BLaER1 treated with 17β-estradiol and CSF1 and Interleukin-3, amounts not matched to agents 10 nM and 100 nM (cell line): Measurements from ENCODE around the gene FERD3L.
"Not testable (repeated sequence)": the region's sequence is repeated elsewhere in the genome, so short reads cannot be mapped to it uniquely, and the experiment has no call there.

Source experiments
- H3K27ac ChIP-seq, 11 experiments: shearing (Covaris generic); formaldehyde crosslinking; 2 replicates each; pipeline ENCODE4 v1.8.1; 2022
- H3K27me3 ChIP-seq, 11 experiments: shearing (Covaris generic); formaldehyde crosslinking; 2 replicates each; pipeline ENCODE4 v1.8.1; 2022
- H3K36me3 ChIP-seq, 11 experiments: shearing (Covaris generic); formaldehyde crosslinking; 2 replicates each; pipeline ENCODE4 v1.8.1; 2022
- H3K4me1 ChIP-seq, 10 experiments: shearing (Covaris generic); formaldehyde crosslinking; 2 replicates each; pipeline ENCODE4 v1.8.1; 2022
- H3K4me2 ChIP-seq, 11 experiments: shearing (Covaris generic); formaldehyde crosslinking; 2 replicates each; pipeline ENCODE4 v1.8.1; 2022
- H3K4me3 ChIP-seq, 10 experiments: shearing (Covaris generic); formaldehyde crosslinking; 2 replicates each; pipeline ENCODE4 v1.8.1; 2022
- H3K9ac ChIP-seq, 11 experiments: shearing (Covaris generic); formaldehyde crosslinking; 2 replicates each; pipeline ENCODE4 v1.8.1; 2022
- H3K9me3 ChIP-seq, 11 experiments: shearing (Covaris generic); formaldehyde crosslinking; replicated peaks in 1 of 11; 2 replicates each; pipeline ENCODE4 v1.8.1; 2022
- H4K20me1 ChIP-seq, 11 experiments: shearing (Covaris generic); formaldehyde crosslinking; 2 replicates each; pipeline ENCODE4 v1.8.1; 2022
- Cebpa-rat ChIP-seq, 11 experiments: shearing (Covaris generic); IDR thresholded peaks; 2 replicates each; pipeline ENCODE4 v1.8.1; 2022

The FERD3L gene

GRCh38 chr7:19144661-19145433 is at the start of gene FERD3L:
FERD3L (minus strand) TSS chr7:19145421; CDS start chr7:19145362, 59 bp downstream.
- H3K36me3 ChIP-seq: no peaks in the 10 kb centered on the region
- H4K20me1 ChIP-seq: no peaks in the 10 kb centered on the region
- H3K27me3 ChIP-seq: no peaks in the 10 kb centered on the region
- no peaks in the 10 kb centered on the region for H3K4me1 ChIP-seq
- no peak for TF ChIP-seq Cebpa-rat (IDR thresholded peaks at IDR 0.05)
- peaks cover 0 to 13% (median 0%) of the 10 kb centered on the region in 11 experiments; a peak in 3 of 22 replicates for H3K9me3 ChIP-seq
- H3K4me2 ChIP-seq: no peak within 1 kb of the TSS
- no peak within 1 kb of the TSS for H3K9ac ChIP-seq
- H3K27ac ChIP-seq: no peak within 1 kb of the TSS
- no peak within 1 kb of the TSS for H3K4me3 ChIP-seq

GRCh38 chr7:19194417-19194816 is 49.2 kb upstream of the FERD3L start:
- H3K4me3 ChIP-seq, H3K4me2 ChIP-seq, H3K4me1 ChIP-seq: not testable (repeated sequence)

GRCh38 chr7:19181634-19182033 is 36.4 kb upstream of the FERD3L start:
- no peak overlapping the region for H3K27ac ChIP-seq
- peaks cover 0 to 5% (median 0%) of the 10 kb centered on the region in 10 experiments; a peak in 1 of 20 replicates for H3K4me1 ChIP-seq
- no peaks in the 10 kb centered on the region for H3K36me3 ChIP-seq
- H3K4me3 ChIP-seq: no peak overlapping the region
- peaks cover 10 to 37% (median 21%) of the 10 kb centered on the region in 11 experiments; a peak in 21 of 22 replicates for H3K9me3 ChIP-seq
- no peak overlapping the region for H3K9ac ChIP-seq
- no peaks in the 10 kb centered on the region for H4K20me1 ChIP-seq
- no peak overlapping the region for H3K4me2 ChIP-seq
- TF ChIP-seq Cebpa-rat (IDR thresholded peaks at IDR 0.05): no peak
- no peaks in the 10 kb centered on the region for H3K27me3 ChIP-seq

More at GRCh38 chr7:19194417-19194816, 49.2 kb upstream of the FERD3L start:
- not testable (repeated sequence) for H3K36me3 ChIP-seq, H3K9ac ChIP-seq, H3K27ac ChIP-seq, H4K20me1 ChIP-seq, H3K9me3 ChIP-seq, H3K27me3 ChIP-seq

DNA sequence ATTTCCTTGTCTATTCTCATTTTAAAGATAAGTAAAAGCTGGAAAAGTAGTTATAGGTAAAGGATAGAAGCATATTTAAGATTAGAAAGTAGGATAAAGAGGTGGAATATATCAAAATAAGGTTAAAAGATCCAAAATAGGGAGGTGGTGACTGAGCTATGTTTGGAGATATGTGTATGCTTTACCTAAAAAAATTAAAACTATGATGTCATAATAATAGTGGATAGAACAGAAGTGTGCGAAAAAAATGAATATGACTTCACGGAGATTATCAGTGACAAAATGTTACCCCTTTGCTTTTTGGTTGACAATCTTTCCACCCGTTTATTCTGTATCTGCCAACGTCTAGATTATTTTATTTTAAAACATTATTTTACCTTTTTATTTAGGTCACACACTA is 33.4 kb upstream of the FERD3L start:
- Histone ChIP-seq H3K27ac (no peak overlapping the region), H3K27me3 (no peaks in the 10 kb centered on the region), H3K4me2 (no peak overlapping the region), H3K4me3 (no peak overlapping the region), H3K36me3 (no peaks in the 10 kb centered on the region), H3K9ac (no peak overlapping the region), H4K20me1 (no peaks in the 10 kb centered on the region), H3K9me3 (peaks cover 3 to 16% (median 8%) of the 10 kb centered on the region in 11 experiments; a peak in 20 of 22 replicates), H3K4me1 (peaks cover 0 to 5% (median 0%) of the 10 kb centered on the region in 10 experiments; a peak in 1 of 20 replicates)
- TF ChIP-seq Cebpa-rat (IDR thresholded peaks at IDR 0.05): no peak

- H4K20me1 ChIP-seq: no peaks in the 10 kb centered on the region
- H3K4me1 ChIP-seq: peaks cover 0 to 5% (median 0%) of the 10 kb centered on the region in 10 experiments; a peak in 1 of 20 replicates
- no peaks in the 10 kb centered on the region for H3K27me3 ChIP-seq
- no peak for TF ChIP-seq Cebpa-rat (IDR thresholded peaks at IDR 0.05)
- no peak overlapping the region for H3K4me2 ChIP-seq
- H3K9ac ChIP-seq: no peak overlapping the region
- H3K4me3 ChIP-seq: no peak overlapping the region
- peaks cover 0 to 4% (median 0%) of the 10 kb centered on the region in 11 experiments; a peak in 6 of 22 replicates for H3K9me3 ChIP-seq
- H3K27ac ChIP-seq: no peak overlapping the region
- H3K36me3 ChIP-seq: no peaks in the 10 kb centered on the region
Observed at GRCh38 chr7:19177269-19177668, 32.0 kb upstream of the FERD3L start.

GRCh38 chr7:19175241-19175640 is 30.0 kb upstream of the FERD3L start:
- H3K4me1 ChIP-seq: peaks cover 0 to 5% (median 0%) of the 10 kb centered on the region in 10 experiments; a peak in 1 of 20 replicates
- H3K27ac ChIP-seq: no peak overlapping the region
- TF ChIP-seq Cebpa-rat (IDR thresholded peaks at IDR 0.05): no peak
- no peaks in the 10 kb centered on the region for H3K27me3 ChIP-seq
- H3K9me3 ChIP-seq: no peaks in the 10 kb centered on the region
- no peaks in the 10 kb centered on the region for H4K20me1 ChIP-seq
- no peaks in the 10 kb centered on the region for H3K36me3 ChIP-seq
- no peak overlapping the region for H3K9ac ChIP-seq
- no peak overlapping the region for H3K4me3 ChIP-seq
- no peak overlapping the region for H3K4me2 ChIP-seq

GRCh38 chr7:19161671-19162070 is 16.4 kb upstream of the FERD3L start:
- Histone ChIP-seq H3K27ac (no peak overlapping the region), H3K4me1 (no peaks in the 10 kb centered on the region), H3K9ac (no peak overlapping the region), H4K20me1 (no peaks in the 10 kb centered on the region), H3K27me3 (no peaks in the 10 kb centered on the region), H3K36me3 (no peaks in the 10 kb centered on the region), H3K4me2 (no peak overlapping the region), H3K9me3 (no peaks in the 10 kb centered on the region), H3K4me3 (no peak overlapping the region)
- no peak for TF ChIP-seq Cebpa-rat (IDR thresholded peaks at IDR 0.05)

DNA sequence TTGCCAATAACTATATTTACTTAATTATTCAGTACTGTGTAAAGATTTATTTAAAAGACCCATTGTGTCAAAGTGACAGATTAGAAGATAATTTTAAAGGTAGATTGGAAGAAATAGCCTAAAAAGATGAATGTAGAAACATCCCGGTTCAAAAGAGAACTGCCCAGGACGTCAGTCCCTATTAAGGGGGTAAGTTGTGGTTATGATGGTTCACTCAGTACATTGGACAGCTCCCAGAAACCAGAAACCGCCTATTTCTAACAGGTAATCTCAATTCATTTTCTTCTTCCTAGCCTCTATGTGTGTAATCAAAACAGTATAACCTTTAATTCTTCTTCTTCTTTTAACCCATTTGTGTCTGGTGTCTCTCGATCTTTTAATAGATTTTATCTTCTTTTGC is 1.5 kb upstream of the FERD3L start:
- Histone ChIP-seq H3K27me3 (no peaks in the 10 kb centered on the region), H3K4me2 (no peak overlapping the region), H3K4me3 (no peak overlapping the region), H3K9me3 (peaks cover 0 to 13% (median 0%) of the 10 kb centered on the region in 11 experiments; a peak in 3 of 22 replicates), H3K4me1 (no peaks in the 10 kb centered on the region), H3K36me3 (no peaks in the 10 kb centered on the region), H3K27ac (no peak overlapping the region), H3K9ac (no peak overlapping the region), H4K20me1 (no peaks in the 10 kb centered on the region)
- TF ChIP-seq Cebpa-rat (IDR thresholded peaks at IDR 0.05): no peak

GRCh38 chr7:19145434-19146115 is 354 bp upstream of the FERD3L start:
- H3K27me3 ChIP-seq: no peaks in the 10 kb centered on the region
- no peak for TF ChIP-seq Cebpa-rat (IDR thresholded peaks at IDR 0.05)
- H3K4me1 ChIP-seq: no peaks in the 10 kb centered on the region
- no peaks in the 10 kb centered on the region for H3K36me3 ChIP-seq
- no peaks in the 10 kb centered on the region for H4K20me1 ChIP-seq
- H3K27ac ChIP-seq: no peak overlapping the region
- H3K9ac ChIP-seq: no peak overlapping the region
- H3K4me3 ChIP-seq: no peak overlapping the region
- no peak overlapping the region for H3K4me2 ChIP-seq
- H3K9me3 ChIP-seq: peaks cover 0 to 13% (median 0%) of the 10 kb centered on the region in 11 experiments; a peak in 3 of 22 replicates
